Measurements from ENCODE around the gene CLDN14. TPM values are rescaled to one million over a fixed set of nuclear protein-coding genes. Genes with fewer than 3 reads are reported as not detected.

The CLDN14 gene
- polyA plus RNA-seq, 1 experiment, result not detected

DNA sequence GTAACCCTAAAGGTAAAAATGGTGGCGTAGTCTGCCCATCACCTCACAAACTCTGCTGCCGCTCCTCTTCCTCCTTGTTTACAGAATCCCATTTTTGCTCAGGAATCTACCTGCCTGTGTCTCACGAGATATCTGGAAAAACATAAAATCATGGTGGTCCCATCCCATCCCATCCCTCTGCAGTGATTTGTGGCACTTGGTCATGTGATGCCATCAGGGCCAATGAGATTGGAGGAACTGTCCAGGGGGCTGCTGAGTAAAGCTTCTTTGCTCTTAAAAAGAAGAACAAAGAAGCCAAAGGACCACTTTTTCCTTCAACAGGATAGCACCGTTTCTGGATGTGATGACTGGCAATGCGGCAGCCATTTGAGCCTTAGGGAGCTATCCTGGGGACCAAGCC is 33.0 kb upstream of the CLDN14 start:
- DNase-seq (ENCODE audit: low read depth), result no peak

DNA sequence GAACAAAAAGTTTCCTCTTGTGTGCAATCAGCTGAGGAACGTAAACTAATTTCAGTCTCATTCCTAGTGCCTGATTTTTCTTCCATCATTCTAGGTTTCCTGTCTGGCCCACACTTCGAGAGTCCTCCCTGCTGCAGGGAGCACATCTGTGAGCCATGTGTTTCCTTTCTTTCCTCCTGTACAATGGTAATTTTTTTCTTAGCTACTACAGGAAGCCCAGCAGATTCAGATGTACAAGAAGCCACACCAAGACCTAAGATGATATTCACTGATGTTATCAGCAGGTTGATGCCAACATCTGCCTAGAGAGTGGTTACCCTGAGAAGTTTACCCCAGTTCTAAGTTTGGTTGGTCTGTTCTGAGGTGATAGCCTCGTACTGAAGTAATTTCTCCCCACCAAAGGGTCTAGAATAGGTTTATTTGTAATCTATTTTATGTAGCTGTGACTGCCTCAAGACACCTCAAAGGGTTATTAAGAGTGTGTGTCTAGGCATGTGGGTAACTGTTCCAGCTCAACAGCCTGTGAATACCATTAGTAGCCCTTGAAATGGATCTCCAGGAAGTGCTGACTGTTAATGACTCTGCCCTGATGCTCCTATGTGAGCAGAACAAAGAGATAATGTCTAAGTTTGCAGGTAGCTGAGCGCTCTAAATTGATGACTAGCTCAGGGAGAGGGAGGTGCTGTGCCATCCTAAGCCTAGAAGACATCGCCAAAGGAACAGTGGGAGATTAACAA is 31.7 kb upstream of the CLDN14 start:
- ChIA-PET CTCF (interaction anchor here (0.5 to 1.0 kb wide), 5 partner anchors 8 to 406 kb away, joined by 3 to 4 read pairs (median 3); no protein-coding TSS in a partner anchor), POLR2A (no interaction called here)
- no peak for TF ChIP-seq CTCF (IDR thresholded peaks at IDR 0.05; ENCODE audit: insufficient read depth, low read depth, low read length)
- Histone ChIP-seq H3K36me3 (ENCODE audit: control insufficient read depth, insufficient read depth, low read length) (no peaks in the 10 kb centered on the region), H3K4me3 (ENCODE audit: low read depth, low read length) (no peak overlapping the region), H3K27me3 (ENCODE audit: control insufficient read depth, insufficient read depth, low read length) (peaks cover 19% of the 10 kb centered on the region)
- DNase-seq (ENCODE audit: low read depth), result no peak

More for the DNA sequence above, 33.0 kb upstream of the CLDN14 start:
- no peak overlapping the region for H3K4me3 ChIP-seq (ENCODE audit: low read depth, low read length)
- peaks cover 21% of the 10 kb centered on the region for H3K27me3 ChIP-seq (ENCODE audit: control insufficient read depth, insufficient read depth, low read length)
- POLR2A ChIA-PET, result no interaction called here
- H3K36me3 ChIP-seq (ENCODE audit: control insufficient read depth, insufficient read depth, low read length), result no peaks in the 10 kb centered on the region
- CTCF ChIA-PET, result interaction anchor here (0.6 to 1.7 kb wide), 4 partner anchors 8 to 426 kb away, joined by 3 to 6 read pairs (median 4); no protein-coding TSS in a partner anchor
- TF ChIP-seq CTCF (IDR thresholded peaks at IDR 0.05; ENCODE audit: insufficient read depth, low read depth, low read length), result no peak

DNA sequence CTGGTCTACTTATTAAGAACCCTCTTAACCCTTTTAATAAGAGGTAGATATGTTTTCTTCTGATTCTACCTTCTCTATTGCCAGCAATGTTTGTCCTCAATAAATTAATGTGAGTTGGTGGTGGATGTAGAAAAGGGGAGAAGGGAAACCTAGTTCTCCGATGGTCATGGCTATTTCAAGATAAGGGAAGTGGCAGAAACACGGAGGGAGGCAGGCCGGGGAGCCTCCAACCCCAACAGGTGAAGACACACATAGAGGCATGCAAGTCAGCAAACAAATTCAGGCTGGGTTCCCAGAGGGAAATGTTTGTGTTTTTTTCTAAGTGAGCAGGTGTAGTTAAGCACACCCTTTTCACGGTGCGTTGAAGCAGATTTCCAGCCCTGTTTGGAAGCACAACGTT is 31.0 kb upstream of the CLDN14 start:
- ChIA-PET CTCF (interaction anchor here (0.7 to 1.0 kb wide), 2 partner anchors 9 to 406 kb away, joined by 3 to 4 read pairs; no protein-coding TSS in a partner anchor), POLR2A (no interaction called here)

DNA sequence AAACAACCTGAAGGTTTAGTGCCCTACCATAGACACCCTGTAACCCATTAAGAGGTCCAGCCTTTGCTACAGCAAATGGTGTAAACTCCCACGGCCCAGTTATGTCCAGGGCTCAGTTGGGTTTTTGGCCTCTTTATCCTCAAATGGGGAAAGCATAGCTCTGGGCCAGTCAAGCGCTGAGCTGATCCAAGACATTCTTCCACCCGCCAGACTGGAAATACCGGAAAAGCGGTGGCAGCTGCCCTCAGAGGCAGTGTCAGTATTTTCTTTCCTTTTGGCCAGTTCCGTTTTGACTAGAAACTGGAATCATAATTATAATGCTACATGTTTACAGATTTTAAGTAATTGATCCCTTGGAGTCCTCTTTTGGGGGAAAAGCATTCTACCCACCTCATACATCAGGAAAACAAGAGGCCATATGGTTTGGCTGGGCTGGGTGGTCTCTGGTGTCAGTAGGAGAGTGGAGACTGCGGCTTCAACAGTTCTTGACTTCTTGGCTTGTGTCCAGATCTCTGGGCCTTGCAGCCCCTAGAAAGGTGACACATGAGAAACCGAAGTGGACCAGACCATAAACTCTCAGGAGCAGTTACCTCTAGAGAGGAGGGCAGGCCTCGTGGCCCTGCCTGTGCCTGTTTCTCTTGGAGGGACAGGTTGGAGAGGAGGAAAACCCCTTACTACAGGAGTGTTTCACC is 30.2 kb upstream of the CLDN14 start:
- no peak for DNase-seq (ENCODE audit: low read depth)
- Histone ChIP-seq H3K27me3 (ENCODE audit: control insufficient read depth, insufficient read depth, low read length) (peaks cover 23% of the 10 kb centered on the region), H3K36me3 (ENCODE audit: control insufficient read depth, insufficient read depth, low read length) (no peaks in the 10 kb centered on the region), H3K4me3 (ENCODE audit: low read depth, low read length) (no peak overlapping the region)
- TF ChIP-seq CTCF (IDR thresholded peaks at IDR 0.05; ENCODE audit: insufficient read depth, low read depth, low read length), result no peak
- ChIA-PET POLR2A (no interaction called here), CTCF (interaction anchor here (1.1 kb wide), 1 partner anchor 407 kb away, joined by 3 read pairs; no protein-coding TSS in a partner anchor)

More for the DNA sequence above, 31.0 kb upstream of the CLDN14 start:
- no peak for DNase-seq (ENCODE audit: low read depth)
- no peak overlapping the region for H3K4me3 ChIP-seq (ENCODE audit: low read depth, low read length)
- H3K27me3 ChIP-seq (ENCODE audit: control insufficient read depth, insufficient read depth, low read length), result peaks cover 19% of the 10 kb centered on the region
- TF ChIP-seq CTCF (IDR thresholded peaks at IDR 0.05; ENCODE audit: insufficient read depth, low read depth, low read length), result no peak
- H3K36me3 ChIP-seq (ENCODE audit: control insufficient read depth, insufficient read depth, low read length), result no peaks in the 10 kb centered on the region

- DNase-seq (ENCODE audit: low read depth), result no peak
- POLR2A ChIA-PET, result no interaction called here
- CTCF ChIA-PET, result interaction anchor here (1.1 kb wide), 1 partner anchor 408 kb away, joined by 3 read pairs; no protein-coding TSS in a partner anchor
- Histone ChIP-seq H3K36me3 (ENCODE audit: control insufficient read depth, insufficient read depth, low read length) (no peaks in the 10 kb centered on the region), H3K4me3 (ENCODE audit: low read depth, low read length) (no peak overlapping the region), H3K27me3 (ENCODE audit: control insufficient read depth, insufficient read depth, low read length) (peaks cover 21% of the 10 kb centered on the region)
- TF ChIP-seq CTCF (IDR thresholded peaks at IDR 0.05; ENCODE audit: insufficient read depth, low read depth, low read length), result no peak
Measured at GRCh38 chr21:36508948-36509347, 29.0 kb upstream of the CLDN14 start.
